ENCODE data around the gene GCNA. TPM values are rescaled to one million over a fixed set of nuclear protein-coding genes. Genes with fewer than 3 reads are reported as not detected.

The GCNA gene
- total RNA-seq, 1 donor from 2014 or later: 4.6 TPM

DNA sequence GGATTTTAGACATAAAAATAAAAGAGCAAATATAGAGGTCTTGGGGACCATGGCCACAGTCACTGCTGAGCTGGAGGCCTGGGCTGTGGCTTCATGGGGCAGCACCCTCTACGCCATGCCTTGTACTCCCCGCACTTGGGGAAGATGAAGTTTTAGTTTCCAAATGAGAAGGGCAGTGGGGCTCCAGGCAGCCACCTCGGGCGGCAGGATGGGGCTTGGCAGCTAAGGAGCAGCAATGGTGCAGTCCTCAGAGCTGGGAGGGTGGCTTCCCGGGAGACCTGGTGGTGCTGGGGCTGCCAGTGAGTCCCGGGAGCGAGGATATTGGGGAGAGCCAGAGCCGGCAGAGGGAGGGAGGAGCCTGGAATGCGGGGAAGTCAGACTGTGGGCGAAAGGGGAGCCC is 37.7 kb downstream of the GCNA start:
- no peak for DNase-seq (ENCODE audit: extremely low spot score, unreplicated experiment)
- H3K27ac Mint-ChIP-seq (ENCODE audit: unreplicated experiment): no peak overlapping the region
- H3K36me3 Mint-ChIP-seq (ENCODE audit: unreplicated experiment): peaks cover 29% of the 10 kb centered on the region
- TF ChIP-seq, protein P1, sequence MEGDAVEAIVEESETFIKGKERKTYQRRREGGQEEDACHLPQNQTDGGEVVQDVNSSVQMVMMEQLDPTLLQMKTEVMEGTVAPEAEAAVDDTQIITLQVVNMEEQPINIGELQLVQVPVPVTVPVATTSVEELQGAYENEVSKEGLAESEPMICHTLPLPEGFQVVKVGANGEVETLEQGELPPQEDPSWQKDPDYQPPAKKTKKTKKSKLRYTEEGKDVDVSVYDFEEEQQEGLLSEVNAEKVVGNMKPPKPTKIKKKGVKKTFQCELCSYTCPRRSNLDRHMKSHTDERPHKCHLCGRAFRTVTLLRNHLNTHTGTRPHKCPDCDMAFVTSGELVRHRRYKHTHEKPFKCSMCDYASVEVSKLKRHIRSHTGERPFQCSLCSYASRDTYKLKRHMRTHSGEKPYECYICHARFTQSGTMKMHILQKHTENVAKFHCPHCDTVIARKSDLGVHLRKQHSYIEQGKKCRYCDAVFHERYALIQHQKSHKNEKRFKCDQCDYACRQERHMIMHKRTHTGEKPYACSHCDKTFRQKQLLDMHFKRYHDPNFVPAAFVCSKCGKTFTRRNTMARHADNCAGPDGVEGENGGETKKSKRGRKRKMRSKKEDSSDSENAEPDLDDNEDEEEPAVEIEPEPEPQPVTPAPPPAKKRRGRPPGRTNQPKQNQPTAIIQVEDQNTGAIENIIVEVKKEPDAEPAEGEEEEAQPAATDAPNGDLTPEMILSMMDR (IDR thresholded peaks at IDR 0.05): no peak
- H3K4me3 Mint-ChIP-seq (ENCODE audit: unreplicated experiment): no peak overlapping the region
- H3K27me3 Mint-ChIP-seq (ENCODE audit: unreplicated experiment): no peaks in the 10 kb centered on the region
- no peaks in the 10 kb centered on the region for H3K4me1 Mint-ChIP-seq (ENCODE audit: unreplicated experiment)
- no peaks in the 10 kb centered on the region for H3K9me3 Mint-ChIP-seq (ENCODE audit: unreplicated experiment)

DNA sequence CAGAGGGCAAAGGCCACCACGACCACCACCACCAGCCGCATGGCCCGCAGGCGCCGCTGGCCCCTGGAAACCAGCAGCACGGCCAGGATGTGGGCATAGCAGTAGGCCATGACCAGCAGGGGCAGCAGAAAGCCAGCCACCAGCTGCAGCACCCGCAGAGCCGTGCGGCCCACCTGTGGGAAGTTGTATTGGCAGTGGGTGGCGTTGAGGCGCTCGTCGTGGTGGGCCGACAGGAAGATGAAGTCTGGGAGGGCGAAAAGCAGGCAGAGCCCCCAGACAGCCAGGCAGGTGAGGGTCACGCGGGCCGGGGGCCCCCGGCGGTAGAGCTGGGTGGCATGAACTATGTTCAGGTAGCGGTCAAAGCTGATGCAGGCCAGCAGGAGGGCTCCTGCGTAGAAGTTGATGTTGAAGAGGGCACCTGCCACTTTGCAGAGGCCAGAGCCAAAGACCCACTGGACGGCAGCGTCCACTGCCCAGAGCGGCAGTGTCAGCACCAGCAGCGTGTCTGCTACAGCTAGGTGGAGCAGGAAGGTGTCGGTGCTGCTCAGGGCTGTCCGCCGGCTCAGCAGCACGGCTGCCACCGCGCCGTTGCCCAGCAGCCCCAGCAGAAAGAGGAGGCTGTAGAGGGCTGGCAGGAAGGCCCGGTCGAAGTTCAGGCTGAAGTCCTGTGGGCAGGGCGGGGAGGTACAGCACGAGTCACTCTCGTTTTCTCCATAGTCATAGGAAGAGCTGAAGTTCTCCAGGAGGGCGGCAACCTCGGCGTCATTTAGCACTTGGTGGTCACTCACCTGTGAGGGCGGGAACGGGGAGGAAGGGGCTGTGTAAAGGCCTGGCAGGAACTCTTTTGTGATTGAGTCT is 38.7 kb downstream of the GCNA start:
- Mint-ChIP-seq H3K36me3 (ENCODE audit: unreplicated experiment) (peaks cover 20% of the 10 kb centered on the region), H3K27me3 (ENCODE audit: unreplicated experiment) (no peaks in the 10 kb centered on the region), H3K27ac (ENCODE audit: unreplicated experiment) (no peak overlapping the region), H3K9me3 (ENCODE audit: unreplicated experiment) (no peaks in the 10 kb centered on the region), H3K4me3 (ENCODE audit: unreplicated experiment) (no peak overlapping the region), H3K4me1 (ENCODE audit: unreplicated experiment) (no peaks in the 10 kb centered on the region)
- DNase-seq (ENCODE audit: extremely low spot score, unreplicated experiment): no peak
- TF ChIP-seq, protein P1 (IDR thresholded peaks at IDR 0.05): no peak

DNA sequence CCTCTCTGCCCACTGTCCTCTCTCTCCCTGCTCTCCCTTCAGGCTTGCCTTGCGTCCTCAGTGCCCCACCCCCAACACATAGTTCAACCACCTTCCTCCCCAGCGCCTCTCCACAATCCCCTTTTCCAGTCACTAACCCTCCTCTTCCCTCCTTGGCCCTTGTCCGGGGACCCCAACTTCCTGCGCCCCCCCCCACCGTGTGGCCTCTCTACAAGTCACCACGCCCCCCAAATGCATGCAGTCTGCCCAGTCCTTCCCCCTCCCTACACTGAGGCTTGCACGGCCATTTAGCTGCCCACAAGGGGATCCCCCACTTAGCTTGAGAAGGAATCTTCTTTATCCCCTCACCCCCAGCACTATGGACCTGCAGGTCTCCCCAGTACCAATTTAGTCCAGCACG is 39.5 kb downstream of the GCNA start:
- no peak for DNase-seq (ENCODE audit: extremely low spot score, unreplicated experiment)

DNA sequence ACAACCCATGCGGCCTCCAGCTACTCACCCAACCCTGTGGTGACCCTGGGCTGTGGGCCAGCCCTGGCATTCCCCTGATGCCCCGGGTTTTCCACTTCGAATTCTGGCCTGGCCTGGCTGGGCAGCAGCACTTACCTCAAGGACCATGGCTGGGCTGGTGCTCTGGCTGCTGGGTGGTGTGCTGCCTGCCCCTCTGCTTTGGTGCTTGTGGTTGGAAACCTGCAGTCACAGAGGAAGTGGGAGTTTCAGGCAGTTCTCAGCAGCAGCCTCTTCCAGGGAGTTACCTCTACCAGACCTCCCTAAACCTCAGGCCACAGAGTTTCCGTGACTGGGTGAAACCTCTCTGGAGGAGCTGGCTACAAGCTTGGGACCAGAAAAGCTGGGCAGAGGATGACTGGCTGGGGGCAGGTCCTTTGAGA is 40.1 kb downstream of the GCNA start, which contains the start of gene CXCR3:
TSS of gene CXCR3 (minus strand) at position 209 of the 419 bp plus-strand sequence. CDS start at position 147, 62 bp downstream.
- Mint-ChIP-seq H3K4me3 (ENCODE audit: unreplicated experiment) (no peak within 1 kb of the TSS), H3K27ac (ENCODE audit: unreplicated experiment) (no peak within 1 kb of the TSS), H3K27me3 (ENCODE audit: unreplicated experiment) (no peaks in the 10 kb centered on the region), H3K9me3 (ENCODE audit: unreplicated experiment) (no peaks in the 10 kb centered on the region), H3K4me1 (ENCODE audit: unreplicated experiment) (no peaks in the 10 kb centered on the region), H3K36me3 (ENCODE audit: unreplicated experiment) (peaks cover 11% of the 10 kb centered on the region)
- TF ChIP-seq, protein P1 (IDR thresholded peaks at IDR 0.05): no peak
- no peak for DNase-seq (ENCODE audit: extremely low spot score, unreplicated experiment)

More for the DNA sequence above, 39.5 kb downstream of the GCNA start:
- TF ChIP-seq, protein P1 (IDR thresholded peaks at IDR 0.05): no peak
- Mint-ChIP-seq H3K27me3 (ENCODE audit: unreplicated experiment) (no peaks in the 10 kb centered on the region), H3K9me3 (ENCODE audit: unreplicated experiment) (no peaks in the 10 kb centered on the region), H3K36me3 (ENCODE audit: unreplicated experiment) (peaks cover 16% of the 10 kb centered on the region), H3K27ac (ENCODE audit: unreplicated experiment) (no peak overlapping the region), H3K4me3 (ENCODE audit: unreplicated experiment) (no peak overlapping the region), H3K4me1 (ENCODE audit: unreplicated experiment) (no peaks in the 10 kb centered on the region)

DNA sequence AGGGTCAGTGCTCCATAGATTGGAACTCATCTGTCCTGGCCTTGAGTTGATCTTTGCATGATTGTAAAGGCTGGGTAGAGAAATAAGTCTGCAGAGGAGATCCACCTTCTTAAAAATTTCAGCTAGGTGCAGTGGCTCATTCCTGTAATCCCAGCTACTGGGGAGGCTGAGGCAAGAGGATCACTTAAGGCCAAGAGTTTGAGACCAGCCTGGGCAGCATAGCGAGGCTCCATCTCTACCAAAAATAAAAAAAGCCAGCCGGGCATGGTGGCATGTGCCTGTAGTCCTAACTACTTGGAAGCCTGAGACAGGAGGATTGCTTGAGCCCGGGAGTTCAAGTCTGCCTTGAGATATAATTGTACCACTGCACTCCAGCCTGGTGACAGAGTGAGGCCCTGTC is 40.5 kb downstream of the GCNA start:
- no peaks in the 10 kb centered on the region for H3K9me3 Mint-ChIP-seq (ENCODE audit: unreplicated experiment)
- TF ChIP-seq, protein P1 (IDR thresholded peaks at IDR 0.05): no peak
- no peak overlapping the region for H3K4me3 Mint-ChIP-seq (ENCODE audit: unreplicated experiment)
- H3K36me3 Mint-ChIP-seq (ENCODE audit: unreplicated experiment): peaks cover 7% of the 10 kb centered on the region
- no peaks in the 10 kb centered on the region for H3K27me3 Mint-ChIP-seq (ENCODE audit: unreplicated experiment)
- DNase-seq (ENCODE audit: extremely low spot score, unreplicated experiment): no peak
- no peaks in the 10 kb centered on the region for H3K4me1 Mint-ChIP-seq (ENCODE audit: unreplicated experiment)
- H3K27ac Mint-ChIP-seq (ENCODE audit: unreplicated experiment): no peak overlapping the region

All from osteocyte (in vitro differentiated cells).